Colonic mucosa (tissue), 4 donors: Measurements from ENCODE around the gene SYT1. TPM values are rescaled to one million over a fixed set of nuclear protein-coding genes. Genes with fewer than 3 reads are reported as not detected.

Experiments
- DNase-seq: peaks from one replicate; pipeline ENCODE4 v3.0.0-alpha.2; 2020
- H3K27ac ChIP-seq: fragments of 200-600 bp; one replicate; pipeline ENCODE4 v1.8.0; 2021
- H3K27me3 ChIP-seq: fragments of 200-600 bp; one replicate; pipeline ENCODE4 v1.8.0; 2021
- H3K36me3 ChIP-seq: fragments of 200-600 bp; one replicate; pipeline ENCODE4 v1.8.0; 2021
- H3K4me1 ChIP-seq: fragments of 200-600 bp; one replicate; pipeline ENCODE4 v1.8.0; 2021; ENCODE audit warnings: mild to moderate bottlenecking
- H3K4me3 ChIP-seq: fragments of 200-600 bp; one replicate; pipeline ENCODE4 v1.8.0; 2021
- H3K9ac ChIP-seq, 2 donors: one replicate each; pipeline ENCODE4 v1.7.0; 2013; ENCODE audit warnings: control low read depth in 2 of 2, low read depth in 2 of 2, low read length in 2 of 2
- H3K9me3 ChIP-seq: fragments of 200-600 bp; one replicate; pipeline ENCODE4 v1.8.0; 2021
- intact Hi-C: fragments of 100-400 bp; cut with DNase I; formaldehyde crosslinking; loops from one replicate; pipeline ENCODE4 v1.14.1; 2022
- total RNA-seq, 2 donors: library from RNA; stranded (reverse); fragmentation: NEBNext Ultra II Directional in 1 of 2; extraction: Animal tissue kit (Norgen Biotek cat#: 25700) in 1 of 2; gene quantifications; one replicate each; pipeline ENCODE4 v1.2.1, GENCODE V29; 2021
- TF ChIP-seq, protein P1 (sequence below): fragments of 200-600 bp; IDR thresholded peaks from one replicate; pipeline ENCODE4 v1.8.0; 2022; ENCODE audit warnings: antibody characterized with exemption, mild to moderate bottlenecking
- donor health status: healthy.
- donor health status: DM: no; HTN: no; CAD: no.
- donor health status: DM: no; HTN: no; CAD: no.

The SYT1 gene
- total RNA-seq, 2 donors from 2014 or later, result 0.94 to 3.2 TPM

DNA sequence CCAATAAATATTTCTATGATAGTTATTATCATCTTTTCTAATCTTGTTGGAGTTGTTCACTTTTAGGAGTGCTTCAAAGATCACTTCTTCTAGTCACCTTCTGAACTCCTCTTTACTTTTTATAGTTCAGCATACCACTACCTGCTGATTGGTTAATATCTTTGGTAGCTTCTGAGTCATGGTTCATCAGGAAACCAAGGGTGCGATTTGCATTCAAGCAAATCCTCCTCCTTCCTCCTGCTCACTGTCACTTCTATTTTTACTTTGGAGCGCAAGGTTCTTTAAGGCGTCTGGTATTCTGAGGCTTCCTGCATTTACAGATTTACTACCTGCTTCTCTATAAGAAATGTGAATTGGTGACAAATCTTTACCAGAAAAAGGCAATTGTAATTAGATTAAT is 24.0 kb downstream of the SYT1 start:
- H3K27ac ChIP-seq, result no peak overlapping the region
- no peaks in the 10 kb centered on the region for H3K27me3 ChIP-seq
- no peaks in the 10 kb centered on the region for H3K36me3 ChIP-seq
- intact Hi-C loops, result no loop called here
- no peak for DNase-seq
- H3K9ac ChIP-seq, result no peak overlapping the region
- TF ChIP-seq, protein P1, sequence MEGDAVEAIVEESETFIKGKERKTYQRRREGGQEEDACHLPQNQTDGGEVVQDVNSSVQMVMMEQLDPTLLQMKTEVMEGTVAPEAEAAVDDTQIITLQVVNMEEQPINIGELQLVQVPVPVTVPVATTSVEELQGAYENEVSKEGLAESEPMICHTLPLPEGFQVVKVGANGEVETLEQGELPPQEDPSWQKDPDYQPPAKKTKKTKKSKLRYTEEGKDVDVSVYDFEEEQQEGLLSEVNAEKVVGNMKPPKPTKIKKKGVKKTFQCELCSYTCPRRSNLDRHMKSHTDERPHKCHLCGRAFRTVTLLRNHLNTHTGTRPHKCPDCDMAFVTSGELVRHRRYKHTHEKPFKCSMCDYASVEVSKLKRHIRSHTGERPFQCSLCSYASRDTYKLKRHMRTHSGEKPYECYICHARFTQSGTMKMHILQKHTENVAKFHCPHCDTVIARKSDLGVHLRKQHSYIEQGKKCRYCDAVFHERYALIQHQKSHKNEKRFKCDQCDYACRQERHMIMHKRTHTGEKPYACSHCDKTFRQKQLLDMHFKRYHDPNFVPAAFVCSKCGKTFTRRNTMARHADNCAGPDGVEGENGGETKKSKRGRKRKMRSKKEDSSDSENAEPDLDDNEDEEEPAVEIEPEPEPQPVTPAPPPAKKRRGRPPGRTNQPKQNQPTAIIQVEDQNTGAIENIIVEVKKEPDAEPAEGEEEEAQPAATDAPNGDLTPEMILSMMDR, result no peak
- no peaks in the 10 kb centered on the region for H3K4me1 ChIP-seq
- H3K4me3 ChIP-seq, result no peak overlapping the region
- no peaks in the 10 kb centered on the region for H3K9me3 ChIP-seq

DNA sequence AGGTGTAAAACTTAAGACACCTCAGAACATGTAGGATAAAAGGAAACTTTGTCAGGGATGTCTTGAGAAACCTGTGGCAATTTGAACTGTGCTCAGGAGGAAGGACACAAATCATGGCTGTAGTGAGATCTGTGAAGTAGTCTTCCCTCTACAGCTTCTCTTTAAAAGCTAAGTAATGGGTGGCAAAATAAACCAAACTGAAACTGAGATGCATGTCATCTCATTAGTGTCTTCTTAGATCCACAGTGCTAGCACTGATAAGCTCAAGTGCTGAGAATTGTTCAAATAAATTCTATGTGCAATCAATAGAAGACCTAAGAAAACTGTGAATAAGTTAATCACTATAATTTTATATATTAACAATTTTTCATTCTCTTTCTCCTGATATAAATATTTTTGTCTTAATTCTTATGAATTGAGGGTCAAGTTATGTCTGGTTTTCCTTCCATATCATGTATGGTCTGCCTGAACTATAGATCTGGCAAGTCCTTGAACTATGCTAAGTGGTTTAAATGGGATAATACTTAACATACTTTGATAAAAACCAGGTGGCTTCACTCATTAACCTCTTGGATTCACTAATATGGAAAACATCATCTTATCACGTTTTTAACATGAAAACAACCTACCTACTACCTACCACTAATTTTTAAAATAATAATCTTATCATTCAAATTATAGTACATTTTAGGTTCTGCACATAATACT is 27.2 kb downstream of the SYT1 start:
- no peak overlapping the region for H3K9ac ChIP-seq
- no peaks in the 10 kb centered on the region for H3K36me3 ChIP-seq
- H3K9me3 ChIP-seq, result no peaks in the 10 kb centered on the region
- intact Hi-C loops, result no loop called here
- TF ChIP-seq, protein P1, result no peak
- DNase-seq, result no peak
- no peaks in the 10 kb centered on the region for H3K4me1 ChIP-seq
- H3K27me3 ChIP-seq, result no peaks in the 10 kb centered on the region
- H3K27ac ChIP-seq, result no peak overlapping the region
- H3K4me3 ChIP-seq, result no peak overlapping the region

DNA sequence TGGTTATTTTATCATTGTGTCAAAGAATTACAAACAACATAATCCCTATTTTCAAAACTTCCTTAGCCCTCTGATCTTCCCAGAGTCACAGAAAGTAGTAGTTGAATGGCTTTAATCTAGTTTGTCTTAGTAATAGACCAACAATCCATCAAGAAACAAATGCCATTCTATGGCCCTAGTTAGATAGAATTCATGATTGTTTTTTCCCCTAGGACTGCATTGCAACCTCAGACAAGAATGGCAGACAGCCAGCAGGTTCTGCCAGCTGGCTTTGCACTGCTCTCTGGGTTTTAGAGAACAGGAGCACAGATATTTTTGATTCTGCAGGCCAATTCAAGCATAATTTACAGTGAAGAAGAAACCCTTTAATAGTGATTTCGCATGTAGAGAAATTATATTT is 33.8 kb downstream of the SYT1 start:
- Histone ChIP-seq H3K27ac (no peak overlapping the region), H3K9ac (no peak overlapping the region), H3K27me3 (no peaks in the 10 kb centered on the region), H3K4me3 (no peak overlapping the region), H3K4me1 (no peaks in the 10 kb centered on the region), H3K36me3 (no peaks in the 10 kb centered on the region), H3K9me3 (no peaks in the 10 kb centered on the region)
- TF ChIP-seq, protein P1, result no peak
- DNase-seq, result no peak
- intact Hi-C loops, result no loop called here

DNA sequence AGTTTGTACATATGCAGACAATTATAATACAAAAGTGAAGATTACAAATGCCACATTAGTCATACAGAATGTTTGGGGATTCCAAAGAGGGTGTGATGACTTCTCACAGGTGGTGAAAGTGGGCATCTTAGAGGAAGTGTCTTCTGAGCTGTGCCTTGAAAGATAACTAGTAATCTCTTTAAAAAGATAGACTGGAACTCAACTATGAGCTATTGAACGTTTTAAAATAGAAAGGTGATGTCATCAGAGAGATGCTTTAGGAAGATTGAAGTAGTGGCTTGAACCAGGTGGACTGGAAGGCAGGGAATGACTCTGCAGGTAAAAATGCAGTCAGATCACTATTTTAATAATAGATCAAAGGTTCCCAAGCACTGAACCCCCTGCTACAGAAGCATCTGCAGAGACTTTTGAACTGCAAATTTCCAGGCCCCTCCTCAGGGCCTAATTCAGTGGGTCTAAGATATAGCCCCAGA is 50.3 kb downstream of the SYT1 start:
- no peaks in the 10 kb centered on the region for H3K36me3 ChIP-seq
- intact Hi-C loops, result no loop called here
- no peaks in the 10 kb centered on the region for H3K4me1 ChIP-seq
- H3K4me3 ChIP-seq, result no peak overlapping the region
- no peak overlapping the region for H3K9ac ChIP-seq
- DNase-seq, result no peak
- H3K27me3 ChIP-seq, result no peaks in the 10 kb centered on the region
- H3K27ac ChIP-seq, result no peak overlapping the region
- no peaks in the 10 kb centered on the region for H3K9me3 ChIP-seq
- TF ChIP-seq, protein P1, result no peak

DNA sequence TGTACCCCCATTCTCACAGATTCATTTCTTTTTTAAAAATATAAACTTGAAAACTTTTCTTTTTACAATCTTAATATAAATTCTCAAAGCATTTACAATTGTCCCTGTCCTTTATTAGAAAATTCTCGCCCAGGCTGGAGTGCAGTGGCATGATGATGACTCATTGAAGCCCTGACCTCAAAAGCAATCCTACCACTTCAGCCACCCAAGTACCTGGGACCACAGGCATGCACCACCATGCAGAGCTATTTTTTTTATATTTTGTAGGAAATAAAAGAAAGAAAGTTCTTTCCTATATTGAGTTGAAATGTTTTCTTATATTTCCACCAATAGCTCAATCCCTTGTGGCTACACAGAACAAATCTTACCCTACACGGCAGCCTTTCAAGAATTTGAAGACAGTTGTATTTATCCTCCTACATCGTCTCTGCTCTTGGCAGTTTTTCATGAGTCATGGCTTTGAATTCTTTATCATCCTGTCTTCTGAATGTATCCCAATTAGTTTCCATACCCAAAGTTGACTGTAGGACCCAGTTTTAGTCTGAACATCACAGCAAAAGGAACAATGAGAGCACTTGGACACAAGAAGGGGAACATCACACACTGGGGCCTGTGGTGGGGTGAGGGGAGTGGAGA is 52.4 kb downstream of the SYT1 start:
- H3K4me1 ChIP-seq, result no peaks in the 10 kb centered on the region
- intact Hi-C loops, result no loop called here
- H3K27me3 ChIP-seq, result no peaks in the 10 kb centered on the region
- H3K36me3 ChIP-seq, result no peaks in the 10 kb centered on the region
- no peak overlapping the region for H3K27ac ChIP-seq
- H3K4me3 ChIP-seq, result no peak overlapping the region
- no peak for DNase-seq
- no peaks in the 10 kb centered on the region for H3K9me3 ChIP-seq
- no peak overlapping the region for H3K9ac ChIP-seq
- TF ChIP-seq, protein P1, result no peak
